Pancreas (tissue), 10 donors: ENCODE results near the gene TANC1. TPM values are rescaled to one million over a fixed set of nuclear protein-coding genes. Genes with fewer than 3 reads are reported as not detected.

Experiments
- ATAC-seq, 4 donors: fragments of 200-7000 bp; cut with Tn5 transposase; one replicate each; pipeline versions ENCODE4 v1.8.0 to v1.9.1; 2020; ENCODE audit warnings: mild to moderate bottlenecking in 4 of 4, moderate library complexity in 4 of 4
- DNase-seq, 6 donors: peaks; one replicate each; pipeline ENCODE4 v3.0.0-alpha.2; 2020
- FAIRE-seq: peaks from 2 replicates; lab custom pipeline; 2012; peaks lifted over from hg19 to GRCh38; lab: Jason Lieb, UNC
- H3K27ac ChIP-seq, 4 donors: fragments of 200-600 bp; sonication (generic); 1 replicate in 3 of 4; 2 replicates in 1 of 4; pipeline versions ENCODE4 v1.5.0 to v1.8.0; 2020
- H3K27me3 ChIP-seq, 4 donors: fragments of 200-600 bp; one replicate each; pipeline ENCODE4 v1.8.0; 2021
- H3K36me3 ChIP-seq, 3 donors: fragments of 200-600 bp; sonication (generic) in 1 of 3; one replicate each; pipeline versions ENCODE4 v1.5.0 to v1.8.0; 2020 to 2021
- H3K4me1 ChIP-seq, 3 donors: fragments of 200-600 bp; one replicate each; pipeline ENCODE4 v1.8.0; 2021
- H3K4me3 ChIP-seq, 4 donors: fragments of 200-600 bp; sonication (generic) in 2 of 4; one replicate each; pipeline versions ENCODE4 v1.5.0 to v1.8.0; 2020 to 2021
- H3K9me3 ChIP-seq, 4 donors: fragments of 200-600 bp; one replicate each; pipeline ENCODE4 v1.8.0; 2021
- CTCF ChIP-seq, 4 donors: fragments of 200-600 bp; sonication (generic) in 3 of 4; IDR thresholded peaks; one replicate each; pipeline versions ENCODE4 v1.5.0 to v1.8.0; 2021; ENCODE audit warnings: antibody characterized with exemption in 4 of 4
- WGBS, 2 donors: extraction: QIAGEN DNeasy Blood & Tissue Kit; methylation state at CpG; one replicate each; pipeline ENCODE4 v1.1.7; 2013; 5-methylcytosine and 5-hydroxymethylcytosine counted together
- intact Hi-C, 3 donors: fragments of 100-400 bp; cut with DNase I; formaldehyde crosslinking; loops; one replicate each; pipeline versions ENCODE4 v1.11.1 to v1.14.2; 2022
- polyA plus RNA-seq, 2 donors: library from polyadenylated mRNA; stranded (reverse); fragments of 200-250 nt; gene quantifications; one replicate each; pipeline ENCODE4 v1.2.3, GENCODE V29; 2013
- total RNA-seq, 6 donors: library from RNA; stranded (reverse); fragmentation: NEBNext Ultra II Directional in 4 of 6; extraction: Animal tissue kit (Norgen Biotek cat#: 25700) in 4 of 6; gene quantifications; one replicate each; pipeline versions ENCODE4 v1.2.1 to v1.2.4, GENCODE V29; 2021 to 2023
- donor health status: healthy with polysubstance abuse.
- donor health status: DM: no; HTN: no; CAD: no; lungs with moderate emphysema.
- donor health status: DM: no; HTN: no; CAD: no.
- donor health status: control.
- donor health status: control.
- donor health status: Bipolar disorder and iron deficiency.
- donor health status: DM: yes; HTN: yes; CAD: no.
- donor health status: DM: no; HTN: no; CAD: no.
- donor health status: DM: no; HTN: no; CAD: no.
- donor health status: DM: yes; HTN: yes; CAD: no.

TANC1 gene
- total and polyA plus RNA-seq, 8 donors: 9.0 to 17.6 (median 10.5) TPM

- WGBS, 2 donors: 93 to 98% methylated on average over 5 of the region's 5 CpGs
- no peak for ATAC-seq
- no peaks in the 10 kb centered on the region for H3K27me3 ChIP-seq
- H3K36me3 ChIP-seq: no peaks in the 10 kb centered on the region
- no peak overlapping the region for H3K27ac ChIP-seq
- TF ChIP-seq CTCF (IDR thresholded peaks at IDR 0.05): no peak
- intact Hi-C loops: no loop called here
- DNase-seq: no peak
- no peak for FAIRE-seq
- no peaks in the 10 kb centered on the region for H3K9me3 ChIP-seq
- H3K4me1 ChIP-seq: peaks cover 0 to 3% (median 0%) of the 10 kb centered on the region in 3 donors
- no peak overlapping the region for H3K4me3 ChIP-seq
Observed at GRCh38 chr2:158965107-158965506, 3.3 kb upstream of the TANC1 start.

DNA sequence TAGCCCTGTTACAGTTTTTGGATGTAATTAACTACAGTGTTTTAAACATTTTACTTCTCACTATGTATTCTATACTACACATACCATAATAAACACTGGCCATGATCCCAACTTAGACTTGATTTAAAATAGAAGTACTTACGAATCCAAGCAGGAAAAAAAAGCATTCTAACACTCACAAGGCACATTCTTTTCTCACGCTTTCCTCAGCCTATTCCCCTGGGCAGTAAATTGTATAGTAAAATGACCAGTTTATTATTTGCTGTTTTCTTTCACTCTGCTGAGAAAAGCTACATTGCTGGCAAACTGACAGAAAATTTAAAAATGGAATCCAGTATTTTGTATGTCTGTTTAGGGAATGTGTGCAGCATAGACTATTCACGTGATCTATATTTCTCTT, 2.8 kb upstream of the TANC1 start:
- no peaks in the 10 kb centered on the region for H3K9me3 ChIP-seq
- no peak for TF ChIP-seq CTCF (IDR thresholded peaks at IDR 0.05)
- FAIRE-seq: no peak
- WGBS, 2 donors: 87 to 91% methylated on average over 3 of the region's 3 CpGs
- intact Hi-C loops: no loop called here
- no peak overlapping the region for H3K4me3 ChIP-seq
- H3K27ac ChIP-seq: no peak overlapping the region
- no peaks in the 10 kb centered on the region for H3K36me3 ChIP-seq
- H3K4me1 ChIP-seq: peaks cover 0 to 7% (median 3%) of the 10 kb centered on the region in 3 donors
- ATAC-seq: no peak
- DNase-seq: no peak
- no peaks in the 10 kb centered on the region for H3K27me3 ChIP-seq

DNA sequence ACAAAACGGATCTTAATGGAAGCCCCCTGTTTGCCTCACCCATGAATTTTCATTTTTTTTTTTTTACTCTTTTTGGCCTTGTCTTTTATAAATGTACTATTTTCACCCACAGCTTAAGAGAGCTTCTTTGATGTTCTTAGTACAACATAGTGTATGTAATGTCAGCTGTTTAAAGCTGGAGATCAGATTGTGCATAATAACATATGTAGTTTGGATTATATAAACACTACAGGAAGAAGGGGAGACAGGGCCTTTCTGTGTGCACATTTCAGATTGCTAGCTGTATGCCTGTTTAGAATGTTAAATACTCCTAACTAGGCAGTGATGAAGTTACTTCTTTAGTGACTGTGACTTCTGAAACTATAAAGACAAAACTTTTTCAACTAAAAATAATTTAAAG, 2.1 kb upstream of the TANC1 start:
- ATAC-seq: no peak
- H3K4me1 ChIP-seq: peaks cover 0 to 14% (median 7%) of the 10 kb centered on the region in 3 donors
- no peak overlapping the region for H3K4me3 ChIP-seq
- H3K36me3 ChIP-seq: no peaks in the 10 kb centered on the region
- no peak for TF ChIP-seq CTCF (IDR thresholded peaks at IDR 0.05)
- intact Hi-C loops: no loop called here
- H3K27ac ChIP-seq: no peak overlapping the region
- H3K9me3 ChIP-seq: no peaks in the 10 kb centered on the region
- WGBS, 2 donors: 69 to 81% methylated on average over 1 of the region's 1 CpG
- FAIRE-seq: no peak
- DNase-seq: no peak
- no peaks in the 10 kb centered on the region for H3K27me3 ChIP-seq

DNA sequence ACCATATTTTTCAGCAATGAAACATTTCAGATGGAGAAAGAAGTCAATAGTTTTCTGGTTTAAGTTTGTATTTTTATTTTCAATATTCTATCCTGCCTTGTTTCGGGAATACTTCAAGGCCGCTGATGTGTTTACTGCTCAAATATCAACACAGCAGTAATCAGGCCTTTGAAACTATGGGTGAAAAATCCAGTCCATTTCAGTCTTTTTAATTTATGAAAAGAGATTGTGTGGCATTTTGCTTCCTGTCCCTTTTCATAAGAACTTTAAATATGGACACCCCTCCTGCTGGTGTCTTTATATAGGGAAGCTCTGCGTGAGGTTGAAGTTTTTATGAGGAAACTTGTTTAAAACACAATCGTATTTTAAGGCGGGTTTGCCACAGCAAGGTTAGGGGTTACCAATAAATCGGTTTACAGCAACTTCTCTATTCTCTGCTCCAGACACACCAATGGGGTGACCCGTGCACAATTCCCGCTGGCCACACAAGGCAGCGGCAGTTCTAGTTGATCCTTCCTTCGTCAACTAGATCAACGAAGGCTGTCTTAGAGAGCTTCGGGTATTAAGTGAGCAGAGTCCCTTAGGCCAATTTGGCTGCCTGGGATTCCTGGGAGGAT, 1.2 kb upstream of the TANC1 start:
- peak; percentile 5 for FAIRE-seq
- peak overlapping the region in 3 of 4 donors; percentile 74 to 88 (median 78) for H3K4me3 ChIP-seq
- H3K36me3 ChIP-seq: no peaks in the 10 kb centered on the region
- ATAC-seq: no peak
- TF ChIP-seq CTCF (IDR thresholded peaks at IDR 0.05): no peak
- 42 to 43% methylated on average over 12 of the region's 12 CpGs for WGBS, 2 donors
- peak in 1 of 6 donors; percentile 20 for DNase-seq
- intact Hi-C loops: no loop called here
- H3K9me3 ChIP-seq: no peaks in the 10 kb centered on the region
- H3K27me3 ChIP-seq: no peaks in the 10 kb centered on the region
- peak overlapping the region in 3 of 4 donors; percentile 84 to 88 (median 86) for H3K27ac ChIP-seq
- H3K4me1 ChIP-seq: peaks cover 0 to 22% (median 12%) of the 10 kb centered on the region in 3 donors

GRCh38 chr2:158967731-158968395, 577 bp upstream of the TANC1 start:
- no peak for FAIRE-seq
- H3K27ac ChIP-seq: peak overlapping the region; percentile 84 to 89 (median 87)
- DNase-seq: peak; percentile 30 to 71 (median 46)
- TF ChIP-seq CTCF (IDR thresholded peaks at IDR 0.05): no peak
- no peaks in the 10 kb centered on the region for H3K36me3 ChIP-seq
- peak; percentile 40 to 62 (median 54) for ATAC-seq
- H3K4me1 ChIP-seq: peaks cover 0 to 27% (median 13%) of the 10 kb centered on the region in 3 donors
- 1 to 2% methylated on average over 31 of the region's 31 CpGs for WGBS, 2 donors
- no peaks in the 10 kb centered on the region for H3K27me3 ChIP-seq
- no peaks in the 10 kb centered on the region for H3K9me3 ChIP-seq
- H3K4me3 ChIP-seq: peak overlapping the region; percentile 74 to 88 (median 82)
- intact Hi-C loops: no loop called here
